NCI-H2029 (cell line): ENCODE results near the gene CCN2.
"Not testable (repeated sequence)": the region's sequence is repeated elsewhere in the genome, so short reads cannot be mapped to it uniquely, and the experiment has no call there.

Experiments
- DNase-seq: peaks from one replicate; lab custom pipeline; 2025; lab: John Stamatoyannopoulos, UW

CCN2 gene

DNA sequence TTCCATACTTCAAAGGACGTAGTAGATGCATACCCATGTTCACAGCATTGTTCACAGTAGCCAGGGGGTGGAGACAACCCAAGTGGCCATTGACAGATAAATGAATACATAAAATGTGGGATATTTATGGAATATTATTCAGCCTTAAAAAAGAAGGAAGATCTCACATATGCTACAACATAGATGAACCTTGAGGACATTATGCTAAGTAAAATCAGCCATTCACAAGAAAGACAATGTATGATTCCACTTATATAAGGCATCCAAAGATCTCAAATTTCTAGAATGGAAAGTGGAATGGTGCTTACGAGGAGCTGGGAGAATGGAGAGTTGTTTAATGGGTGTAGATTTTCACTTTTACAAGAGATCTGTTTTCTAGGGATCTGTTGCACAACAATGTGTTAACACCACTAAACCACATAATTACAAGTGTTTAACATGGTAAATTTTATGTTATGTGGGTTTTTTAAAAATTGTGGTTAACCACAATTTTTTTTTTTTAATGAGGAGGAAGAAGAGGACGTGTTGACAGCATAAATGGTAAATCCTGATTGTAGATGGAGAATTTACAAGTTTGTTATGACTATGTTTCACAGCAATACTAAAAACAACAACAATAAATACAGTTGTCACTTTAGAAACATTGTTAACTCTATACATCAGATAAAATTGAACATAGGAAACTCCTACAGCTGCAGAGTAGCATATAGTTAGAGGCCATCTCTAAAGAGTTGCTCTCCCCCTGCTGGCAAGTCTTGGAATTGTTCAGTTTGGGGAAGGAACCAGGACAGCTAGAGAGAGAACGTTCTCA, 41.6 kb downstream of the CCN2 start:
- peak; percentile 15 for DNase-seq

DNA sequence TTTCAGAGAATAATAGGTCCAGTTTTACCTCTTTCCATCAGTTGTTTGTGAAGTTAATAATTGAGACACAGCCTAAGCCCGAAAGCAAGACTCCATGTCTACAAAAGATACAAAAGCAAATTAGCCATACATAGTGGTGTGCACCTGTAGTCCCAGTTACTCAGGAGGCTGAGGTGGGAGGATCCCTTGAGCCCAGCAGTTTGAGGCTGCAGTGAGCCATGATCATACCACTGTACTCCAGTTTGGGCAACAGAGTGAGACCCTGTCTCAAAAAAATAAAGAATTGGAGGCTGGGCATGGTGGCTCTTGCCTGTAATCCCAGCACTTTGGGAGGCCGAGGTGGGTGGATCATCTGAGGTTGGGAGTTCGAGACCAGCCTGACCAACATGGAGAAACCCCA, 42.4 kb downstream of the CCN2 start:
- DNase-seq: not testable (repeated sequence)

DNA sequence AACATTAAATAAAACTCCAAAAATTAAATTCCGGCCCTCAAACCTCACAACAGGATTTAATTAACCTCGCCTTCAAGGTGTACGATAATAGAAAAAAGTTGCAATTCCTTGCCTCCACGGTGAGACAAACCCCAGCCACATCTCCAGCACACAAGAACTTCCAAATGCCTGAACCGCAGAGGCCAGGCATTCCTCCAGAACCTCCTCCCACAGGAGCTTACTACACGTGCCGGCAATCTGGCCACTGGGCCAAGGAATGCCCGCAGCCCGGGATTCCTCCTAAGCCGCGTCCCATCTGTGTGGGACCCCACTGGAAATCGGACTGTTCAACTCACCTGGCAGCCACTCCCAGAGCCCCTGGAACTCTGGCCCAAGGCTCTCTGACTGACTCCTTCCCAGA, 47.4 kb downstream of the CCN2 start:
- DNase-seq: not testable (repeated sequence)

DNA sequence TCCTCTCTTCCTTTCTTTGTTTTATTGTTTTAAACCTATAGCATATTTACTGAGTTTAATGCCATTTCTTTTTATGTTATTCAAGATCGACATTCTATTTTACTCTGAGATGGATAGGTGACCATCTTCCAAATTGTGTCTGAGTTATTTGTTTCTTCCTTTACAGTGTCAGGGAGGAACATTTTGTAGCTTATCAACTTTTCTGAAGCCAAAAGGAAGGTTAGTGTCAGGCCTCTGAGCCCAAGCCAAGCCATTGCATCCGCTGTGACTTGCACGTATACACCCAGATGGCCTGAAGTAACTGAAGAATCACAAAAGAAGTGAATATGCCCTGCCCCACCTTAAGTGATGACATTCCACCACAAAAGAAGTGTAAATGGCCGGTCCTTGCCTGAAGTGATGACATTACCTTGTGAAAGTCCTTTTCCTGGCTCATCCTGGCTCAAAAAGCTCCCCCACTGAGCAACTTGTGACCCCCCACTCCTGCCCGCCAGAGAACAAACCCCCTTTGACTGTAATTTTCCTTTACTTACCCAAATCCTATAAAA, 49.8 kb downstream of the CCN2 start:
- not testable (repeated sequence) for DNase-seq

DNA sequence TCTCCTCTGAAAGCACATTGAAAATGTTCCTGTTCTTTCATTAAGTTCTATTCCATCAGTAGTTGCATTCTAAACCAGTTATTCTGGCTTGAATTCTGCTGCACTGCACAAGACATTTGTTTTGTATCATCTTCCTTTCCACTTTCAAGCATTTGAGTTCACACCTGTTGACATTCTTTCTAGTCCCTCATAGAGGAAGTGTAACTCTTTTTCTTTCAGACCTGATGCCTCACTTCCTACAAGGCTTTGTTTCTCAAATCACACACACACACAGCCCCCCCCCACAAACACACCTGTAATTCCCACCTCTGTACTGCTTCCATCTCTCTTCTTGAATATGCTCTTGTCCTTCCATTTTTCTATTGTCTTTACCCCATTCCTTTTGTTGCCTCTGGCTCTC, 50.9 kb downstream of the CCN2 start:
- no peak for DNase-seq

DNA sequence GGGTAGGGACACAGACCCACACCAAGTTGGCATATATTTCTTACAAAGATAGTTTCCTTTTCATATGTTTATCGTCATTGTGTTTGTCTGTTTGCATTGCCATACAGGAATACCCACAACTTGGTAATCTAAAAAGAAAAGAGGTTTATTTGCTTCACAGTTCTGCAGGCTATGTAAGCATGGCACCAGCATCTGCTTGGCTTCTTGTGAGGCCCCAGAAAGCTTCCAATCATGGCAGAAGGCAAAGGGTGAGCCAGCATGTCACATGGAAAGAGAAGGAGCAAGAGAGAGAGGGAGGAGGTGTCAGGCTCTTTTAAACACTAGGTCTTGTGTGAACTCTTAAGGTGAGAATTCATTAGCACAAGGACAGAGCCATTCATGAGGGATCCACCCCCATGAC, 52.5 kb downstream of the CCN2 start:
- no peak for DNase-seq
